NCI-H2196 treated with DMSO at 0.1 percent for 48 hours (cell line): Measurements from ENCODE around the gene NRXN3.

Experiments
- DNase-seq: peaks from one replicate; lab custom pipeline; 2025; ENCODE audit not compliant: unreplicated experiment; lab: John Stamatoyannopoulos, UW

NRXN3 gene

GRCh38 chr14:79271122-79271521, 1100.9 kb downstream of the NRXN3 start:
- no peak for DNase-seq

- DNase-seq: no peak
These were observed 1104.6 kb downstream of the NRXN3 start for GRCh38 chr14:79274641-79275291.

- no peak for DNase-seq
These were observed 1105.1 kb downstream of the NRXN3 start for GRCh38 chr14:79275292-79275655.

GRCh38 chr14:79278286-79278797, 1108.2 kb downstream of the NRXN3 start:
- DNase-seq: no peak

- DNase-seq: peak; percentile 74
These were observed 1108.8 kb downstream of the NRXN3 start for GRCh38 chr14:79278798-79279644.

GRCh38 chr14:79279645-79280597, 1109.7 kb downstream of the NRXN3 start:
- no peak for DNase-seq

GRCh38 chr14:79281244-79282152, 1111.3 kb downstream of the NRXN3 start:
- no peak for DNase-seq

- DNase-seq: no peak
These were observed 1114.4 kb downstream of the NRXN3 start for GRCh38 chr14:79284621-79285020.

- no peak for DNase-seq
These were observed 1115.1 kb downstream of the NRXN3 start for GRCh38 chr14:79285263-79285662.

- DNase-seq: no peak
These were observed 1117.8 kb downstream of the NRXN3 start for GRCh38 chr14:79287976-79288375.

GRCh38 chr14:79293482-79294177, 1123.5 kb downstream of the NRXN3 start:
- DNase-seq: no peak

GRCh38 chr14:79294499-79294898, 1124.3 kb downstream of the NRXN3 start:
- no peak for DNase-seq

- DNase-seq: no peak
These were observed 1125.2 kb downstream of the NRXN3 start for GRCh38 chr14:79295385-79295784.

- no peak for DNase-seq
These were observed 1128.2 kb downstream of the NRXN3 start for GRCh38 chr14:79298373-79298772.

GRCh38 chr14:79299162-79299561, 1129.0 kb downstream of the NRXN3 start:
- no peak for DNase-seq

GRCh38 chr14:79304279-79304678, 1134.1 kb downstream of the NRXN3 start:
- no peak for DNase-seq

- DNase-seq: no peak
These were observed 1136.4 kb downstream of the NRXN3 start for GRCh38 chr14:79306546-79306945.

- no peak for DNase-seq
These were observed 1148.2 kb downstream of the NRXN3 start for GRCh38 chr14:79318371-79318770.

GRCh38 chr14:79320561-79320960, 1150.4 kb downstream of the NRXN3 start:
- DNase-seq: no peak

- DNase-seq: no peak
These were observed 1150.9 kb downstream of the NRXN3 start for GRCh38 chr14:79321070-79321469.
